K562 (cell line): Measurements from ENCODE around the gene SETD1B. TPM values are rescaled to one million over a fixed set of nuclear protein-coding genes. Genes with fewer than 3 reads are reported as not detected.

Experiments used
- ARID4B ChIP-seq: sonication (generic); formaldehyde crosslinking; IDR thresholded peaks from 2 replicates; pipeline ENCODE4 v1.8.0; 2022; ENCODE audit warnings: mild to moderate bottlenecking, missing genetic modification reagents
- CEBPZ ChIP-seq: fragments of 150-350 bp; IDR thresholded peaks from 2 replicates; pipeline ENCODE4 v1.6.1; 2014; ENCODE audit warnings: low read depth, mild to moderate bottlenecking, low read length, borderline replicate concordance
- CREB3 ChIP-seq: fragments of 450-650 bp; conservative IDR thresholded peaks from 2 replicates; pipeline ENCODE4 v1.6.1; 2016; ENCODE audit warnings: missing genetic modification characterization, low read depth, mild to moderate bottlenecking, missing compliant biosample characterization, moderate library complexity
- ELF2 ChIP-seq: fragments of 250-450 bp; sonication (Bioruptor Pico); IDR thresholded peaks from 2 replicates; pipeline ENCODE4 v1.5.0; 2021; ENCODE audit warnings: mild to moderate bottlenecking
- ETS1 ChIP-seq: conservative IDR thresholded peaks from 2 replicates; pipeline ENCODE4 v1.6.1; 2011; ENCODE audit warnings: low read depth, mild to moderate bottlenecking, low read length; ENCODE audit not compliant: control insufficient read depth
- FOXJ3 ChIP-seq: sonication (generic); formaldehyde crosslinking; IDR thresholded peaks from 2 replicates; pipeline ENCODE4 v1.4.0; 2020; ENCODE audit warnings: mild to moderate bottlenecking, missing genetic modification reagents
- POLR3A ChIP-seq: IDR thresholded peaks from 2 replicates; pipeline ENCODE4 v1.6.1; 2011; ENCODE audit warnings: borderline replicate concordance, mild to moderate bottlenecking, moderate library complexity; ENCODE audit not compliant: insufficient read length, insufficient read depth; ENCODE audit errors: extremely low read depth
- PRMT5 ChIP-seq: sonication (generic); formaldehyde crosslinking; IDR thresholded peaks from 2 replicates; pipeline ENCODE4 v1.5.0; 2020; ENCODE audit warnings: missing genetic modification reagents
- RBM25 ChIP-seq: fragments of 200-400 bp; formaldehyde crosslinking; IDR thresholded peaks from 2 replicates; pipeline ENCODE4 v1.6.1; 2018; ENCODE audit warnings: low read length, low read depth, moderate library complexity; ENCODE audit not compliant: severe bottlenecking
- SP1 ChIP-seq: sonication (generic); formaldehyde crosslinking; IDR thresholded peaks from 2 replicates; pipeline ENCODE4 v1.8.1; 2022; ENCODE audit warnings: mild to moderate bottlenecking, missing genetic modification reagents
- STAG1 ChIP-seq: sonication (generic); formaldehyde crosslinking; IDR thresholded peaks from 2 replicates; pipeline ENCODE4 v1.5.0; 2020; ENCODE audit warnings: missing genetic modification reagents, borderline replicate concordance
- SUPT5H ChIP-seq: fragments of 450-650 bp; IDR thresholded peaks from 2 replicates; pipeline ENCODE4 v1.6.1; 2016
- ZBTB5 ChIP-seq: fragments of 450-650 bp; IDR thresholded peaks from 2 replicates; pipeline ENCODE4 v1.6.1; 2017; ENCODE audit warnings: antibody characterized with exemption
- ZNF586 ChIP-seq: fragments of 450-650 bp; formaldehyde crosslinking; conservative IDR thresholded peaks from 2 replicates; pipeline ENCODE4 v1.4.0; 2020; ENCODE audit warnings: mild to moderate bottlenecking, moderate library complexity
- polyA plus RNA-seq, 8 experiments: library from polyadenylated mRNA; depleted of rRNA in 4 of 8; stranded (reverse) in 5 of 8; unstranded in 3 of 8; fragments of >200 nt; fragmentation: Nextera tagmentation in 2 of 8; fragmentation: Illumina TruSeq in 1 of 8; extraction: Ambion mirVana in 2 of 8; extraction: Trizol in 1 of 8; gene quantifications; 2 replicates each; pipeline versions ENCODE4 v1.2.1 to v1.2.3, GENCODE V29; 2011 to 2014; ENCODE audit warnings: inconsistent platforms in 1 of 8, missing spikeins in 1 of 8
- total RNA-seq, 7 experiments: library from RNA; depleted of rRNA in 6 of 7; stranded (reverse); fragments of >200 nt in 6 of 7; fragmentation: Illumina TruSeq in 2 of 7; extraction: Trizol in 2 of 7; gene quantifications; 2 replicates each; pipeline versions ENCODE4 v1.2.1 to v1.2.3, GENCODE V29; 2011 to 2021; ENCODE audit warnings: low replicate concordance in 1 of 7

Gene SETD1B
- total and polyA plus RNA-seq, 9 of the 15 experiments (the other 6 are each of a cell fraction or from before 2014, with no cell fraction given) = 0.48 to 26.6 (median 2.3) TPM

GRCh38 chr12:121793838-121794533 is 9.8 kb upstream of the SETD1B start (continued):
- TF ChIP-seq ARID4B (CRISPR knock-in tag) (peak; percentile 89), ELF2 (CRISPR knock-in tag) (no peak), PRMT5 (CRISPR knock-in tag) (no peak), SP1 (CRISPR knock-in tag) (peak; percentile 95), POLR3A (no peak), CEBPZ (no peak), ZBTB5 (no peak), SUPT5H (no peak), FOXJ3 (no peak), ETS1 (peak; percentile 69), ZNF586 (no peak), CREB3 (tag) (no peak), STAG1 (peak; percentile 99), RBM25 (peak; percentile 58)
